IPS-11a (cell line): Measurements from ENCODE around the gene ERVW-1.
"Not testable (repeated sequence)": the region's sequence is repeated elsewhere in the genome, so short reads cannot be mapped to it uniquely, and the experiment has no call there.

Source experiments
- H3K4me3 ChIP-seq: one replicate; pipeline ENCODE4 v1.5.1; 2013; ENCODE audit warnings: low read depth, low read length, control low read depth

ERVW-1 gene, protein sequence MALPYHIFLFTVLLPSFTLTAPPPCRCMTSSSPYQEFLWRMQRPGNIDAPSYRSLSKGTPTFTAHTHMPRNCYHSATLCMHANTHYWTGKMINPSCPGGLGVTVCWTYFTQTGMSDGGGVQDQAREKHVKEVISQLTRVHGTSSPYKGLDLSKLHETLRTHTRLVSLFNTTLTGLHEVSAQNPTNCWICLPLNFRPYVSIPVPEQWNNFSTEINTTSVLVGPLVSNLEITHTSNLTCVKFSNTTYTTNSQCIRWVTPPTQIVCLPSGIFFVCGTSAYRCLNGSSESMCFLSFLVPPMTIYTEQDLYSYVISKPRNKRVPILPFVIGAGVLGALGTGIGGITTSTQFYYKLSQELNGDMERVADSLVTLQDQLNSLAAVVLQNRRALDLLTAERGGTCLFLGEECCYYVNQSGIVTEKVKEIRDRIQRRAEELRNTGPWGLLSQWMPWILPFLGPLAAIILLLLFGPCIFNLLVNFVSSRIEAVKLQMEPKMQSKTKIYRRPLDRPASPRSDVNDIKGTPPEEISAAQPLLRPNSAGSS

DNA sequence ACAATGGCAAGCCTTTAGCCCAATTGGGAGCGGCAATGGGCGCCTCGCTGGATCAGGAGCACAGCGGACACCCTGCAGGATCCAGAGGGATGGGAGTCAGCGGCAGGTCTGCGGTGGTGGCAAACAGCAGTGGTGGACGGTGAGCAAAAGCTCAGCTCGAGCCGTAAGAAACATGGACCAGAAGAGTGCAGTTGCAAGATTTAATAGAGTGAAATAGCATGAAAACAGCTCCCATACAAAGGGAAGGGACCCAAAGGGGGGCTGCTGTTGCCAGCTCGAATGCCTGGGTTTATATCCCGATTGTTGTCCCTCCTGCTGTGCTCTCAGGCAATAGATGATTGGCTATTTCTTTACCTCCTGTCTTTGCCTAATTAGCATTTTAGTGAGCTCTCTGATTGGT is at the start of gene ERVW-1:
Gene ERVW-1, minus strand, starts transcription at position 266 of the 400 bp plus-strand sequence. CDS start 7,565 bp downstream, outside the sequence.
- H3K4me3 ChIP-seq: not testable (repeated sequence)

DNA sequence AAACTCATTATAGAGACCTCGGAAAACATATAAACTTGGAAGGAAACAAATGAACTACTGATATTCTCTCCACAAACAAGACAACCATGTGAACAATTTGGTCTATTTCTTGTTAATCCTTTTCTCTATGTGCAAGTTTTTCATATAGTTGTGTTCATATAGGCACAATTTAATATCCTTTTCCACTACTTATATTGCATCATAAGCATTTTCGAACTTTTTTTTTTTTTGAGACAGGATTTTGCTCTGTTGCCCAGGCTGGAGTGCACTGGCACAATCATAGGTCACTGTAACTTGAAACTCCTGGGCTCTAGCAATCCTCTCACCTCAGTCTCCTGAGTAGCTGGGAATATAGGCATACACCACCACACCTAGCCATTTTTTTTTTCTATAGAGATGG is 45.4 kb upstream of the ERVW-1 start:
- no peak overlapping the region for H3K4me3 ChIP-seq

DNA sequence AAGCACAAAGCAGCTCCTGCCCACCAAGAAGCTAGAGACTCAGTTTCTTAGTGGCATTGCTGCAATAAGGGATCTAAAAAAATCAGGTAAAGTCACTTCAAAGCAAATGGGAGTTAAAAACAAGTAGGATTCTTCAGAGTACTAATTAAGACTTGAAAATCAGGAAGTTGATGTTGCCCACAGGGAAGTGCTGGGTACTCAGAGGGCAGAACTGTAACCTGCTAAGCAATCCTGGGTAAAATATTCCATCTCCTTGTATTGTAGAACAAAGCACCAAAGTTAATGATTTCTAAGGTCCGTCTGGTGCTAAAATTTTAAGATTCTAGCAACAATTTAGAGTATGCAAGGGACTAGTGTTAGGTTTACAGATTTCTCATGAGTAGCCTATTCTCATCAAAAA is 42.3 kb upstream of the ERVW-1 start:
- H3K4me3 ChIP-seq: no peak overlapping the region

DNA sequence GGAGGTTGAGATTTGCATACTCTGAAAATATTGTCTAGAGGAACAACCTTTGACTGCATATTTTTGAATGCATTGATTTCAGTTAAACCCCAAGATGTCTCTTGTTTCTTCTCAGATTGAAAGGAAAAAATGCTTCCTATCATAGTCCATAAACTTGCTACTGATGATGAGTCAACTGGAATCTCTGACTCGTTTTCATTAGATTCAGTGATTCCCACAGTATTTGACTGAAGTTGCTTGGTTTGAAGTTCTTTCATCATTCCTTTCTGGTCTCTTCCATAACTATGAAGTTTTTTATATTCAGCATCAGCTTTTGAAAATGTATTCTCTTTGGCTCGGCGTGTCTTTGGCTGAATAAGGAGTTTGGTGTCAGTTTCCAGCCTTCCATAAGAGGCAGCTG is 39.9 kb upstream of the ERVW-1 start:
- H3K4me3 ChIP-seq: no peak overlapping the region

DNA sequence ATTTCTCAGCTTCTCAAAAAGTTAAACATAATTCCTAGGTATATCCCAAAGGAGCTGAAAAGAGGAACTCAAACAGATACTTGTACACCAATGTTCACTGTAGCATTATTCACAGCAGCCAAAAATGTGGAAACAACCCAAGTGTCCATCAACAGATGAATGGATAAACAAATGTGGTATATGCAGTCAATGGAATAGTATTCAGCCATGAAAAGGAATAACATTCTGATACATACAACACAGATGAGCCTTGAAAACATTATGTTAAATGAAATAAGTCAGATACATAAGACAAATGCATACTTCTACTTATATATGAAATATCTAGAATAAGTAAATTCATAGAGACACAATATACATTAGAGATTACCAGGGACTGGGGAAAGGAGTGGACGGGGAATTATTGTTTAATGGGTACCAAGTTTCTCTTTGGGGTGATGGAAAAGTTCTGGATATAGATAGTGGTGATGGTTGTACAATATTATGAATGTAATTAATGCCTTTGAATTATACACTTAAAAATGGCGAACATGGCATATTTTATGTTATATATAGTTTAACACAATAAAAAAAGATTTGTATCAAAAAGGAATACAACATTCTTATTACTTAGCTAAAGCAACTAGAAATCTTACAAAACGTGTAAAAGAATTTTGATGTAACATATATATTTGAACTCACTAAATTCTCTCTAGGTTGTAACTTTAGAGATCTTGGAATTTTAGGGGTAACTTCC is 35.6 kb upstream of the ERVW-1 start:
- no peak overlapping the region for H3K4me3 ChIP-seq

DNA sequence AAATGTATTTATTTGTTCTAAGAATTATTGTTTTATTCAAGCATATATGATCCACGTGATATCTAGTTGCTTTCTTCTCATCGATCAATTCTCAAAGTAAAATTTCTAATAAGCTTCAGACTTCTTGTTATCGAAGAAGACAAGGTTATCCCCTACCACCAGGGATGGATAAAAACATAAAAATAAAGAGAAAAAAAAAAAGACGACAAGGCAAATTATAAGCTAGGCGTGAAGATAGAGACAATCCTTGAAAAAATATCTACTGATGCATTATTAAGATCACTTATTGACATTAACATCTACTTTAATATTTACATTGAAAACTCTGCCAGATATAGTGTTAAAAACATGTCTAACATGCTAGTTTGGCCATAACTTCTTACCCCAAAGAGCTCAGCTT is 31.2 kb upstream of the ERVW-1 start:
- no peak overlapping the region for H3K4me3 ChIP-seq

DNA sequence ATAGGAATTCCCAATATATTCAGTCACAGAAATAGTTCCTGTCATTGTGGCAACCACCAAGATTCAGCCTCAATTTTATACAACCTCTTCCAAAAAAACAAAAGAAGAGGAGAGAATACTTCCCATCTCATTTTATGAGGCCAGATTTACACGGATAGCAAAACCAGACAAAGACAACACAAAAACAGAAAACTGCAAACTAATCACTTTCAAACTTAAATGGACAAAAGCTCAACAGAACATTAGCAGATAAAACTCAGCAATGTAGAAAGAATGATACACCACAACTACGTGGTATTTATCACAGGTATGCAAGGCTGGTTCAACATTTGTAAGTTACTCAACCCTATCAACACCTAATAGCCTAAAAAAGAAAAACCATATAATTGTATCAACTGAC is 28.6 kb upstream of the ERVW-1 start:
- no peak overlapping the region for H3K4me3 ChIP-seq

DNA sequence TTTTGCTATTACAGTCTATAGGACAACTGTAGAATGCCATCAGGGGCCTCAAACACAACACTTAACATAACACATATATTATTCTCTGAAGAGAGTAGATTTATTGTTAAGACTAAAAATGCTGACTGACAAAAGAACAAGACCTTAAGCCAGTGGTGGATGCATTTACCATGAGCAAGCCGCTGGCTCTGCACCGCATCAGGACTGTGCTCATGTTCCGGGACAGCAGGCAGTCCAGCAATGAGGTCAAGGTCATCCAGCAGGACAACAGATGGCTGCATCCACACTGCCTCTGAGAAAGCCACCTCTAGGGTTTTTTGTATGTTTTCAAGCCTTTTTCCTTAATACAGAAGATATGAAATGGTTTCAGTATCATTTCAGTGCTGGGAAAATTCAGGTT is 26.8 kb upstream of the ERVW-1 start:
- no peak overlapping the region for H3K4me3 ChIP-seq

DNA sequence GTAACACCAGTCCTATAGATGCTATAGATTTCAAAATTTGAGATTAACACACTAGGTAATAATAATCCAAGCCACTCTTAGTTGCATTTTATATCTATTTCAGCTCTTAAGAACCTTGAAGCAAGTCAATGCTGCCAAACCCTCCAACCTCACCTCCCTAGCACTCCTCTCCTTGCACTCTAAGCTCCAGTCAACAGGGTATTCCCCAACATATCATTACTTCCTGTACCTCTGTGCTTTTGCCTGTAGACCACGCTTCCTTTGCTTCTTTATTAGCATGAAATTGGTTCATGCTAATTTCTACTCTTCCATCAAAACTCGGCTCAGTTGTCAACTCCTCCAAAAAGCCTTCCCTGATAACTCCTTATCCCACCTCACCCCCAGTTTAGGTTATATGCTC is 26.0 kb upstream of the ERVW-1 start:
- no peak overlapping the region for H3K4me3 ChIP-seq

DNA sequence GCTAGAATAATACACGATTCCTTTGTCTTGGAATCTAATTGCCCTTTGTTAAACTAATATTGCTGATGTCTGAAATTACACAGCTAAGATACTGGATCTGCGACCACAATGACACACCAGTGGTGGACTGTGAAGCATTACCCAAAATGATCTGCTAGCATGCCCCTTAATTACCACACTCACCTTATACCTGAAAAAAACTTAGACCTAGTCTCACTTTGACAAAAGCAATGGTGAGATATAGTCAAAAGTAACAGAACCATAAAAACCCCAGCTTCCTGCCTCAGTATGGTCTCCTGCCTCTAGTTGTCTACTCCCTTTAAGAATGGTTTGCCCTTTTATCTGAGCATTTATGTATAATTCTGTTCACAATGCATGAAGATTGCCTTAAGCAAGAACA is 20.8 kb upstream of the ERVW-1 start:
- H3K4me3 ChIP-seq: no peak overlapping the region

DNA sequence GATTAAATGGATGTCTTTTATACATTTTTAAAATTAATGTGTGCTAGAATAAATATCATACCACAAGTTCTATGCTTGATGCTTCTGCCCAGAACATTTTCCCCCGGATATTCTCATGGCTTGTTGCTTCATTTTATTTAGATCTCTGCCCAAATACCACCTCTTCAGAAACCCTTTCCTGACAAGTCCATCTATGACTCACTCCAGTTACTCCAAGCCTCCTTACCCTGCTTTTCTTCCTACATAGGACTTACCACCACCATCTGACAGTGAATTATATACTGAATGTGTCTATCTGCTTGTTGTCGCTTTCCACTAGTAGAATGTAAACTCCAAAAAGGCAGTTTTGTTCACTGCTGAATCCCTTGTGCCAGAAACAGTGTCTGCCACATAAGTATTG is 19.1 kb upstream of the ERVW-1 start:
- no peak overlapping the region for H3K4me3 ChIP-seq

DNA sequence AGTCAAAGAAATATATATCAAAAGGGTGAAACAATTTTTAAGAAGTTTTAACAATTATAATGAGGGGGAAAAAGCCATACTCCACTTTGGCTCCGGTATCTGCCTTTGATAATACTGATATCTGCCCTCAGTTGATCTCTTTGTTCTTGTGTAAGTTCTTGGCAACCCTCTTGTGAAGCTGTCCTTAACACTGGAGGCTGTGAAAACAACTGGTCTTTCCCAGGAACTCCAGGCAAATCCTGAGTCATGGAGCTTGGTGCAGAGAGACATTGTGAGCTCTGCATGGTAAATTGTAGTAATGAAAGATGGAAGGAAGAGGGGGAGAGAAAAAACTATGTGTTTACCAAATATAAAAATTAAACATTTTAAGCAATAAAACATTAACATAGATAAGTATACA is 11.9 kb upstream of the ERVW-1 start:
- no peak overlapping the region for H3K4me3 ChIP-seq

DNA sequence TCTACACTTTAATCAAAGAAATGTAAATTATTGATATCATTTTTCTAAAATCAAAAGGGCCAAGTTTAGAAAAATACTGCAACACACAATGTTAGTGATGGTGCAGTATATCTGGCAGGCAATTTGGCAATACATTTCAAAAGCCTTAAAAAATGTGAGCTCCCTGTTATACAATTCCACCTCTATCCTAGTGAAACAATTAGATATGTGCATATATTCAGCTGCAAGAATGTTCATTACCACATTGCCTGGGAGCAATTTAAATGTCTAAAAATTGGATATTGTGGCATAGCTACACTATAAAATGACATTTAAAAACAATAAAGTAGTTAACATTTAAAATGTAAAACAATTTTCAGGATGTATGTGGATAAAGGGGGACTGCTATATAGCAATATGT is 10.1 kb upstream of the ERVW-1 start:
- no peak overlapping the region for H3K4me3 ChIP-seq

DNA sequence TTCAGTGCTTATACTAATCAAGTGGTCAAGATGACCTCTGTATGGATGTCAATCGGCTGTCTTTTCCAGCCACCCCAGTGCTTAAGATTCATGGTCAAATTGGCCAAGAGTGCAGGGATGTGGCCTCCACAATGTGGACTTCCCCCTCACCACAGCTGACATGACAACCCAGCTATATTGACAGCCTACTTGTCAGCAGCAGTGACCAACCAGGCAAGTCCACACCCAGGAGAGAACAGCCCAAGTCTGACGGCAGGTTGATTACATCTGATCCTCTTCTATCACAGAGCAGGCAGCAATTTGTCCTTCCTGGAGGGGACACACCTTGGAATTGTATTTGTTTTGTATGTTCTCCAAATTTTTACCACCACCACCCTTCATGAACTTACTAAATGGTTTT is 8.2 kb upstream of the ERVW-1 start:
- H3K4me3 ChIP-seq: no peak overlapping the region

DNA sequence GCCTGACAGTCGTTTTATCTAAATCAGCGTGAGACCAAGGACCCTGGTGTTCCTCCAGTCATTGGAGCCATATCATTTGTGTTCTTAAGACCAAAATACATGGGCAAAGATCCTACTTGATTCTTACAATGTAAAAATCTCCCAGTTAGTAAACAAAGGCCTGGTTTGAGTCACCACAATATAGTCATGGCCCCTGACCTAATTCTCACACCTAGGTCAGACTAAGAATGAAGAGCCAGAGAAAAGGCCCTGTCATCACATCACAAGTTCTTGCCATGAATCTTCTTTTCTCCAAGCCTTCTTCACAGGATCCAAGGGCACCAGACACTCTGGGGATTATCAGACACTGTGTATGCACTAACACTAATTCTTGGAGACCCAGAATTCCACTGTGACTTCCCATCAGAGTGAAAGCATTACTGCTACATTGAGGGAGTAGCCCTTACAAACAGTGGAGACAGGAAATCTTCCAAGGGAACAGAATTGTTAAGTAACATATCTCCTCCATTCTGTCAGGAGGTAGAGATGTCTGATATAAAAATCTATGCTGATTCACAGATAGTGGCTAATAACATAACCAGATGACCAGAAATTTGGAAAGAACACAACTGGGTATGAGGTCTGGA is 7.6 kb upstream of the ERVW-1 start:
- H3K4me3 ChIP-seq: no peak overlapping the region

DNA sequence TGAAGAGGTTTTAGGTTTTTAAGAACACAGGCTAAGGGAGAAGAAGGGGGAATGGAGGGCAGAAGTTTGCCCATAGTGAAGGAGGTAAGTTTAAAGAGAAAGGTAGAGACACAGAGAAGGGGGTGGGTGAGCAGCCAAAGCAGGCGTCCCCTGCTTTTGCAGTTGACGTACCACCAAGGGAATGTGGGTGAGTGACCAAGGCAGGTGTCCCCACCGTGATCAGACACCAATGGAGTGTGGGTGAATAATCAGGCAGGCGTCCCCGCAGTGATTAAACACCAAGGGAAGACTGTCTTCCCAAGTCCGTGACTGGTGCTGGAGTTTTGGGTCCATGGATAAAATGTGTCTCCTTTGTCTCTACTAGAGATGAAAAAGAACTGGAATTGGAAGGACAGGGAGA is 6.5 kb upstream of the ERVW-1 start:
- not testable (repeated sequence) for H3K4me3 ChIP-seq

DNA sequence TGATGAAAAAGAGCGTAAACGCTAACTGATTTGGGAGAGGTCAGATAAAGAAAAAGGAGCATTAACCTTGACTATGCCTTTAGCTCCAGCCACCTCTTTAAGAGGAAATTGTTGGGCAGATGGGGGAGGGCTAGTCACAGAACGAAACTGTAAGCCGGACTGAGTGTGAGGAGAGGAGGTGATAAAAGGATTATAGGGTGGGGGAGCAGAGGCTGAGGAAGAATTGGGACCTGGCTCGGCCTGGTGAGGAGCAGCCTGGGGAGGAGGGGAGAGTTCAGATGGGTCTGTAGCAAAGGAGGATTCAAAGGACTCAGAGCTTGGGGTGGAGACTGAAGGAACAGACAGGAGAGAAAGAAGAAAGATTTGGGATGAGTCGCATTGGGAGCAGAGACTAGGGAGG is 5.9 kb upstream of the ERVW-1 start:
- H3K4me3 ChIP-seq: not testable (repeated sequence)

DNA sequence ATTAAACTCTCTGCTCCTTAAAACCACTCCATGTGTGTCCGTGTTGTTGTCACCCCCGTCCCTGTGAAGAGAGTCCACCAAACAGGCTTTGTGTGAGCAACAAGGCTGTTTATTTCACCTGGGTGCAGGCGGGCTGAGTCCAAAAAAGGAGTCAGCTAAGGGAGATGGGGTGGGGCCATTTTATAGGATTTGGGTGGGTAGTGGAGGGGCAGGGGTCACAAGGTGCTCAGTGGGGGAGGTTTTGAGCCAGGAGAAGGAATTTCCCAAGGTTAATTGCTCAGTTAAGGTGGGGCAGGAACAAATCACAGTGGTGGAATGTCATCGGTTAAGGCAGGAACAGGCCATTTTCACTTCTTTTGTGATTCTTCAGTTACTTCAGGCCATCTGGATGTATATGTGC is 1.4 kb upstream of the ERVW-1 start:
- not testable (repeated sequence) for H3K4me3 ChIP-seq

DNA sequence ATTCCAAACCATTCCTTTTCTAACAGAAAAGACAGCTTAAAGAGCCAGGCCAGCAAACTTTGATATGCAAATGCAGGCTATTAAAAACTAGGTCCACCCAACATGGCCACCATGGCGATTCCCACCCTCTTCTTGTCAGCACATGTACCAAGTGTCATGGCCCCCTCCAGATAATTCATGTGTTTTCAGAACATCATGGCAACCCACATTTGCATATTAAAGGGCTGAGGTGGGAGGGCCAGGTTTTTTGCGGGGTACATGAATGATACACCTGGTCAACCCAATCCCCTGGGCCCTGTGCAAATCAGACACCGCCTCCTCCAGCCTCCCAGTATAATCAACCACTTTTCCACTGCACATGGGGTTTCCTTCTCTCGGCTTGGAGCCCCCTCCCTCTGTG is 965 bp upstream of the ERVW-1 start:
- no peak overlapping the region for H3K4me3 ChIP-seq

DNA sequence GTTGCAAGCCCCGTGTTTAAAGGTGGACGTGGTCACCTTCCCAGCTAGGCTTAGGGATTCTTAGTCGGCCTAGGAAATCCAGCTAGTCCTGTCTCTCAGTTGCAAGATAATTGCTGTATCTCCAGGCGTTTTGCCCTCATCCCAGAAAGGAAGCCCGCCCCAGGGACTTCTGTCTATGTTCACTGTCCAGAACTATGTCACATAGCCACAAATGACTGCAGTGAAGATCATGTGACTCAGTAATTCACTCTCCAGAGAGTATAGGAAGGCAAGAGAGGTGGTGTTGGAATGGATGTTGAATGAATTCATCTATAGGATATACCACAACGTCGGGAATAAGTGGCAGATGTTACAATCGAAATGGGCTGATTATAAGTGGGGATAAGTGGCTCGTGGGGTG is 349 bp upstream of the ERVW-1 start:
- no peak overlapping the region for H3K4me3 ChIP-seq

DNA sequence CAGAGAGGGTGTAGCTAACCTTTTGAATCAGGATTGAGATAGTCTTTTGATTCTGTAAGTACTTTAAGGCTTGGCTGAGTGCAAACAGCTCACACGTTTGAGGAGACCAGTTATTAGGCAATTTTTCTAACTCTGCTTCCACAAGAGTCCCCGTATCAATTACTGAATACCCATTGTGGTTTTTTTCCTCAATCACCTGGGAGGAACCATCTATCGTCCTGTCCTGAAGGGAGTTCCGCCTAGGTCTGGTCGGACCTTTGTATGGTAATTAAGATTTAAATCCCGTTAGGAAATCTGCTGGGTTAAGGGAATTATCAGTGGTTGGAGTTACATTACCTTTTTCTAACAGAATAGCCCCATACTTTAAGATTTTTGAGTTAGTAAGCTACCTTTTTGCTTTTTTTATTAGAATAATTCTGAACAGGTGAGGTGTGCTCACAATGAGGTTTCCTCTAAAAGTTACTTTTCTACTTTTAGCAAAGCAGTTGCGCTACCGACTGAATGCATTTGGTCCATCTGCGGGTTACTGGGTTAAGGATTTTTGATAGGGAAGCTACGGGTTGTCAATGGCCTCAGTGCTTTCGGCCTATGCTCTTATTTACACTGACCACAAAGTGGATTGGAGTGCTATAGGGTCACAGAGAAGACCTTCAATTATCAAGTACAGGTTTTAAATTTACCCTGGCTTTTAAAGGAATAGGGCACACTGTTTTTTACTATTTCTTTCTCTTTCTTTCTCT is 1.7 kb downstream of the ERVW-1 start:
- H3K4me3 ChIP-seq: not testable (repeated sequence)
